ENCODE data around the gene PCSK5.

- TF ChIP-seq CTCF (conservative IDR thresholded peaks at IDR 0.05; ENCODE audit: low read length) (no peak), EZH2phosphoT487 (IDR thresholded peaks at IDR 0.05; ENCODE audit: borderline replicate concordance, low read depth, low read length) (no peak)
These were observed 340.5 kb downstream of the PCSK5 start for GRCh38 chr9:76231001-76231400.

All from OCI-LY7 (cell line).